HG03342 (cell line): ENCODE results near the gene SETD1B.

Experiments used
- ATAC-seq: cut with Tn5 transposase; IDR thresholded peaks from one replicate; pipeline ENCODE4 v1.9.1; 2021; ENCODE audit warnings: mild to moderate bottlenecking, moderate library complexity; ENCODE audit not compliant: unreplicated experiment

SETD1B gene

GRCh38 chr12:121807642-121808347 lies 4.0 kb downstream of the SETD1B start:
- ATAC-seq = no peak

GRCh38 chr12:121808623-121809022 lies 4.8 kb downstream of the SETD1B start:
- ATAC-seq = no peak

GRCh38 chr12:121809712-121810116 lies 5.9 kb downstream of the SETD1B start:
- no peak for ATAC-seq

- no peak for ATAC-seq
These were observed 6.5 kb downstream of the SETD1B start for GRCh38 chr12:121810234-121810817.

- no peak for ATAC-seq
These were observed 7.1 kb downstream of the SETD1B start for GRCh38 chr12:121810833-121811433.

GRCh38 chr12:121811434-121812319 lies 7.9 kb downstream of the SETD1B start:
- ATAC-seq = no peak

GRCh38 chr12:121812320-121812871 lies 8.6 kb downstream of the SETD1B start:
- ATAC-seq = no peak

DNA sequence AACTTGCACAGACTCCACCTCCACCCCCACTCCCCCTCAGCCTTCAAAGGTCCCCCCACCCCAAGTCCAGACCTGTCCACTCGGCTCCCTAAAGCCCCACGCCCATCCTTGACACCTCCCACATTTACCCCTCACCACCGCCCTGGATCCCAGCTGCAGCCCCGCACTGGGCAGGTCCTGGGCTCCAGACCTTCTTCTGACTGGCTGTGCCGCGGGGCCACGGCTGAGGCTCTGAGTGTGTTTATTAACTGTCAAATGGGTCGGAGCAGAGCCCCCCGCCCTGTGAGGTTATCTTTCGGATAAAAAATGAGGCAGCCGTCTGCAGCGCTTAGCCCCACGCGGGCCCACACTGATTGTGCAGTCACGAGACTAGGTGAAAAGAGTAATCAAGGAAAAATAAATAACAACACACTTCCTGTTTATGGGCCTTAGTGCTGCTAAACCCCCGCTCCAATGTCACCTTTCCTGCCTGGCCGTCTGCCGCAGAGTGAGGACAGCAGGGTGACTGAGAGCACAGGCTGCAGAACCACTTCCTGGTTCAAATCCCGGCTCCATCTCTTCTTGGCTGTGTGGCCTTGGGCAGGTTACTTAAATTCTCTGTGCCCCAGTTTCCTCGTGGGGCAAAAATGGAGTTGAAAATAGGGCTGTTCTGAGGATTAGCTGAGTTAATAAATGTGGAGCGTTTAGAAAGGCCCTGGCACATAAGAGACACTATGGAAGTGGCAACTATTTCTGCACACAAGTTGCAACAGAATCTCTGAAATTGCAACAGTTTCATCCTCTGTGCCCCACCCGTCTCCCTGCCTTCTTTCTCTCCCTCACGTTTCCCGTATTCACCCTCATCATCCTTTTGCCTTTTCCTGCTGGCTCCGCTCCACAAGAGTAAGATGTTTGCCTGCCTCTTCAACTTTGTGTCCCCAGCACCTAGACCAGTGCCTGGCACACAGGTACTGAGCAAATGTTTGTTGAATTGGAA lies 9.4 kb downstream of the SETD1B start:
- no peak for ATAC-seq

DNA sequence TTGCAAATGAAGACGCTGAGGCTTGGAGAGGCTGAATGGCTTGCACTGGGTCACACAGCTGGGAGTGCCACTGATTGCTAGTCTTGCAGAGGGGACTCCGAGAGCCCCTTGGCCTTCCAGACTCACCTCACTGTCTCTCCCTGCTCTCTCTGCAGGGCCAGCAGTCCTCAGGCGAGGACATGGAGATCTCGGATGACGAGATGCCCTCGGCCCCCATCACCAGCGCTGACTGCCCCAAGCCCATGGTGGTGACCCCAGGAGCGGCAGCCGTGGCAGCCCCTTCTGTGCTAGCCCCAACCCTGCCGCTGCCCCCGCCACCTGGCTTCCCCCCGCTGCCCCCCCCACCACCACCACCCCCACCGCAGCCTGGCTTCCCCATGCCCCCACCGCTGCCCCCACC lies 10.1 kb downstream of the SETD1B start:
- no peak for ATAC-seq

GRCh38 chr12:121814429-121815119 lies 10.8 kb downstream of the SETD1B start:
- no peak for ATAC-seq

DNA sequence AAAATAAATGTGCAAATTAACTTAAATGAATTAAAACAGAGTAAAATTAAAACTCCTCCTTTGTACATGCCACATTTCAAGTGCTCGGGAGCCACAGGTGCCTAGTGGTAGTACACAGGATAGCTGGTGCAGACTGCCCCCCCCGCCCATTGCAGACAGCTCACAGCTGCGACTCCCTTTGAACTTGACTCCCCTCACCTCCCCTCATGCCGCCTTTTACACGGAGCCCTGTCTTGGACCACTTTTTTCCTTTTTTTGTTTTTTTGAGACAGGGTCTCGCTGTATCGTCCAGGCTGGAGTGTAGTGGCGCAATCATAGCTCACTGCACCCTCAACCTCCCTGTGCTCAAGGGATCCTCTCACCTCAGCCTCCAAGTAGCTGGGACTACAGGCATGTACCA lies 11.5 kb downstream of the SETD1B start:
- ATAC-seq = no peak

GRCh38 chr12:121816925-121817647 lies 13.3 kb downstream of the SETD1B start:
- no peak for ATAC-seq

DNA sequence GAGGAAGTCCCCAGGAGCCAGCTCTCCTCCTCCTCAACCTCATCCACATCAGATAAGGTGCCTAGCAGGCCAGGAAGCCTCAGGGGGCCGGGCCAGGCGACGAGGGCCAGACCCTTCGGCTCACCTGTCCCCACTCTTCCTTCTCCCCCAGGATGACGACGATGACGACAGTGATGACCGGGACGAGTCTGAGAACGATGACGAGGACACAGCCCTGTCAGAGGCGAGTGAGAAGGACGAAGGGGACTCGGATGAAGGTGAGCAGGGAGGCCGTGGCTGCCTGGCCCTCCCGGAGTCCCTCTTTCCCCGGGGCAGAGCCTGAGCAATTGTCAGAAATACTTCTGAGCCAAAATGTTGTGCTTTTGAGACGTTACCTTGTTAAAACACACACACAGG lies 13.8 kb downstream of the SETD1B start:
- ATAC-seq = no peak

DNA sequence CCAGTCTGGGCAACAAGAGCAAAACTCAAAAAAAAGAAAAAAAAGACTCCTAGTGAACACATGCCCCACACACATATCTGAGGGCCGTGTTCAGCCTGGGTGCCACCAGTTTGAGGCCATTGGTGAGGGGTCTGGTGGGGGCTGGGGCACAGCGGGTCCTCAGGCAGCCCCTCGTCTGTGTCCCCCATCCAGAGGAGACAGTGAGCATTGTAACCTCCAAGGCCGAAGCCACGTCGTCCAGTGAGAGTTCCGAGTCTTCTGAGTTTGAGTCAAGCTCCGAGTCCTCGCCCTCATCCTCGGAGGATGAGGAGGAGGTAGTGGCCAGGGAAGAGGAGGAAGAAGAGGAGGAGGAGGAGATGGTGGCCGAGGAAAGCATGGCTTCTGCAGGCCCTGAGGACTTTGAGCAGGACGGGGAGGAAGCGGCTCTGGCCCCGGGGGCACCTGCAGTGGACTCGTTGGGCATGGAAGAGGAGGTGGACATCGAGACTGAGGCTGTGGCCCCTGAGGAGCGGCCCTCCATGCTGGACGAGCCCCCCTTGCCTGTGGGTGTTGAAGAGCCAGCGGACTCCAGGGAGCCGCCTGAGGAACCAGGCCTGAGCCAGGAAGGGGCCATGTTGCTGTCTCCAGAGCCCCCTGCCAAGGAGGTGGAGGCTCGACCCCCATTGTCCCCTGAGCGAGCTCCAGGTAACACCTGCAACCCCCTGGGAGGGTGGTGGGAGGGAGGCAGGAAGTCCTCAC lies 15.6 kb downstream of the SETD1B start:
- ATAC-seq = no peak

DNA sequence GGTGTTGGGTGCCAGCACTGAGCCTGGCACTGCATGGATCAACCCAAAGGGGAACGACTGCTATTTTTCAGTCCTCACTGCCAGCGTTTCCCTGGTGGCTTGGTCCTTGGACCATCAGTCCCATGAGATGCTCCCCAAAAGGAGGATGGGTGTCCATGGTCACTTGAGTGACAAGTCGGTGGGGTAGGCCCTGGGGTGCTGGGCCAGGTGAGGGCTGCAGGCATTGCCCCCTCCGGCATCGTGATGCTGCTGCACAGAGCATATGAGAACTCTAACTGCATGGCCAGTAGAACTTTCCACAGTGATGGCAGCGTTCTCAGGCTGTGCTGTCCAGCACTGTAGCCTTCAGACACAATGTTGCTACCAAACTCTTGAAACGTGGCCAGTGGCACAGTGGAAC lies 16.2 kb downstream of the SETD1B start:
- ATAC-seq = no peak

- ATAC-seq = no peak
These were observed 18.7 kb downstream of the SETD1B start for GRCh38 chr12:121822393-121823100.

DNA sequence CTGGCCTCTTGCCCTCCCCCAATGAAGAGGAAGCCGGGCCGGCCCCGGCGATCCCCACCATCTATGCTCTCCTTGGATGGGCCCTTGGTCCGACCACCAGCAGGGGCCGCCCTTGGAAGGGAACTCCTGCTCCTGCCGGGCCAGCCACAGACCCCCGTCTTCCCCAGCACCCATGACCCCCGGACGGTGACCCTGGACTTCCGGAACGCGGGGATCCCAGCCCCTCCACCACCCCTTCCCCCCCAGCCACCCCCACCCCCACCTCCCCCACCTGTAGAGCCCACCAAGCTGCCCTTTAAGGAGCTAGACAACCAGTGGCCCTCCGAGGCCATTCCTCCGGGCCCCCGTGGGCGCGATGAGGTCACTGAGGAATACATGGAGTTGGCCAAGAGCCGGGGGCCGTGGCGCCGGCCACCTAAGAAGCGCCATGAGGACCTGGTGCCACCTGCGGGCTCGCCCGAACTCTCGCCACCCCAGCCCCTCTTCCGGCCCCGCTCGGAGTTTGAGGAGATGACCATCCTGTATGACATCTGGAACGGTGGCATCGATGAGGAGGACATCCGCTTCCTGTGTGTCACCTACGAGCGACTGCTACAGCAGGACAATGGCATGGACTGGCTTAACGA lies 19.4 kb downstream of the SETD1B start:
- ATAC-seq = no peak
